Neural progenitor cell (in vitro differentiated cells): ENCODE data around the gene SLAMF9.

Experiments
- EZH2phosphoT487 ChIP-seq: fragments of 200-600 bp; sonication (generic); IDR thresholded peaks from 2 replicates; pipeline ENCODE4 v1.6.1; 2017; ENCODE audit warnings: antibody characterized with exemption
- TF ChIP-seq, protein P1 (sequence below): fragments of 200-600 bp; sonication (generic); IDR thresholded peaks from 2 replicates; pipeline ENCODE4 v1.5.1; 2017; ENCODE audit warnings: antibody characterized with exemption, mild to moderate bottlenecking

- TF ChIP-seq, protein P1, sequence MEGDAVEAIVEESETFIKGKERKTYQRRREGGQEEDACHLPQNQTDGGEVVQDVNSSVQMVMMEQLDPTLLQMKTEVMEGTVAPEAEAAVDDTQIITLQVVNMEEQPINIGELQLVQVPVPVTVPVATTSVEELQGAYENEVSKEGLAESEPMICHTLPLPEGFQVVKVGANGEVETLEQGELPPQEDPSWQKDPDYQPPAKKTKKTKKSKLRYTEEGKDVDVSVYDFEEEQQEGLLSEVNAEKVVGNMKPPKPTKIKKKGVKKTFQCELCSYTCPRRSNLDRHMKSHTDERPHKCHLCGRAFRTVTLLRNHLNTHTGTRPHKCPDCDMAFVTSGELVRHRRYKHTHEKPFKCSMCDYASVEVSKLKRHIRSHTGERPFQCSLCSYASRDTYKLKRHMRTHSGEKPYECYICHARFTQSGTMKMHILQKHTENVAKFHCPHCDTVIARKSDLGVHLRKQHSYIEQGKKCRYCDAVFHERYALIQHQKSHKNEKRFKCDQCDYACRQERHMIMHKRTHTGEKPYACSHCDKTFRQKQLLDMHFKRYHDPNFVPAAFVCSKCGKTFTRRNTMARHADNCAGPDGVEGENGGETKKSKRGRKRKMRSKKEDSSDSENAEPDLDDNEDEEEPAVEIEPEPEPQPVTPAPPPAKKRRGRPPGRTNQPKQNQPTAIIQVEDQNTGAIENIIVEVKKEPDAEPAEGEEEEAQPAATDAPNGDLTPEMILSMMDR = no peak
- TF ChIP-seq EZH2phosphoT487 = no peak
These were observed 47.1 kb downstream of the SLAMF9 start for GRCh38 chr1:159906960-159907359.
